Activated CD8-positive, alpha-beta memory T cell treated with anti-CD3 and anti-CD28 coated beads, Interleukin-2, amount 10 ng/mL, durations not matched to agents 7 days and 5 days (primary cell): Measurements from ENCODE around the gene SGO2. TPM values are rescaled to one million over a fixed set of nuclear protein-coding genes. Genes with fewer than 3 reads are reported as not detected.
"Not testable (repeated sequence)": the region's sequence is repeated elsewhere in the genome, so short reads cannot be mapped to it uniquely, and the experiment has no call there.

Experiments used
- ATAC-seq: fragments of 150-1000 bp; cut with Tn5 transposase; one replicate; pipeline ENCODE4 v1.10.0; 2021; ENCODE audit warnings: moderate library complexity
- CTCF ChIA-PET: fragments of 350-600 bp; sonication (Branson Sonifier 250); formaldehyde crosslinking; loops from one replicate; lab custom pipeline; 2021; ENCODE audit warnings: antibody characterized with exemption; lab: Charles Lee
- DNase-seq: peaks from one replicate; pipeline ENCODE4 v3.0.0-alpha.2; 2020
- H3K27ac Mint-ChIP-seq: one replicate; pipeline ENCODE4 v1.8.0; 2021; ENCODE audit warnings: mild to moderate bottlenecking, mixed read lengths
- H3K27me3 Mint-ChIP-seq: one replicate; pipeline ENCODE4 v1.8.0; 2021; ENCODE audit warnings: mixed read lengths
- H3K36me3 Mint-ChIP-seq: one replicate; pipeline ENCODE4 v1.8.0; 2021; ENCODE audit warnings: mild to moderate bottlenecking, mixed read lengths
- H3K4me1 Mint-ChIP-seq: one replicate; pipeline ENCODE4 v1.8.0; 2021; ENCODE audit warnings: mixed read lengths
- H3K4me3 Mint-ChIP-seq: one replicate; pipeline ENCODE4 v1.8.0; 2021; ENCODE audit warnings: mild to moderate bottlenecking, moderate library complexity, mixed read lengths
- H3K9me3 Mint-ChIP-seq: one replicate; pipeline ENCODE4 v1.8.0; 2022; ENCODE audit warnings: low read depth, mixed read lengths
- total RNA-seq, 2 experiments: library from RNA; stranded (reverse); gene quantifications; one replicate each; pipeline ENCODE4 v1.2.3, GENCODE V29; 2021

The SGO2 gene
- total RNA-seq, 2 experiments from 2014 or later = 39.7 to 52.5 TPM

GRCh38 chr2:200604571-200605255 is 78.7 kb downstream of the SGO2 start:
- Mint-ChIP-seq H3K4me3 (no peak overlapping the region), H3K36me3 (peaks cover 1% of the 10 kb centered on the region), H3K4me1 (no peaks in the 10 kb centered on the region), H3K9me3 (no peaks in the 10 kb centered on the region), H3K27me3 (peaks cover 30% of the 10 kb centered on the region), H3K27ac (no peak overlapping the region)
- no peak for DNase-seq
- no peak for ATAC-seq
- CTCF ChIA-PET = interaction anchor here (1.9 kb wide), 1 partner anchor 26 kb away, joined by 6 read pairs; no protein-coding TSS in a partner anchor

GRCh38 chr2:200608341-200609027 is 82.5 kb downstream of the SGO2 start:
- Mint-ChIP-seq H3K27me3 (peaks cover 27% of the 10 kb centered on the region), H3K4me3 (no peak overlapping the region), H3K27ac (no peak overlapping the region), H3K36me3 (peaks cover 1% of the 10 kb centered on the region), H3K4me1 (no peaks in the 10 kb centered on the region), H3K9me3 (no peaks in the 10 kb centered on the region)
- ATAC-seq (no peak), DNase-seq (no peak)
- CTCF ChIA-PET = no interaction called here

GRCh38 chr2:200609028-200609614 is 83.1 kb downstream of the SGO2 start:
- Mint-ChIP-seq H3K9me3 (no peaks in the 10 kb centered on the region), H3K27me3 (peaks cover 29% of the 10 kb centered on the region)
- DNase-seq = no peak

GRCh38 chr2:200610217-200610616 is 84.2 kb downstream of the SGO2 start:
- peaks cover 34% of the 10 kb centered on the region for H3K27me3 Mint-ChIP-seq
- DNase-seq, H3K27ac Mint-ChIP-seq, CTCF ChIA-PET, H3K4me1 Mint-ChIP-seq, ATAC-seq, H3K9me3 Mint-ChIP-seq, H3K4me3 Mint-ChIP-seq, H3K36me3 Mint-ChIP-seq: not testable (repeated sequence)

More at GRCh38 chr2:200609028-200609614, 83.1 kb downstream of the SGO2 start:
- no peak overlapping the region for H3K27ac Mint-ChIP-seq
- no peak for ATAC-seq
- CTCF ChIA-PET = no interaction called here
- H3K36me3 Mint-ChIP-seq = peaks cover 1% of the 10 kb centered on the region
- no peaks in the 10 kb centered on the region for H3K4me1 Mint-ChIP-seq
- H3K4me3 Mint-ChIP-seq = no peak overlapping the region

GRCh38 chr2:200613692-200614091 is 87.7 kb downstream of the SGO2 start:
- DNase-seq (no peak), ATAC-seq (no peak)
- Mint-ChIP-seq H3K36me3 (no peaks in the 10 kb centered on the region), H3K27me3 (peaks cover 22% of the 10 kb centered on the region), H3K27ac (no peak overlapping the region), H3K9me3 (no peaks in the 10 kb centered on the region), H3K4me3 (no peak overlapping the region), H3K4me1 (peaks cover 15% of the 10 kb centered on the region)
- CTCF ChIA-PET = interaction anchor here (2.0 kb wide), 1 partner anchor 10 kb away, joined by 5 read pairs; no protein-coding TSS in a partner anchor

GRCh38 chr2:200614249-200614648 is 88.2 kb downstream of the SGO2 start:
- peaks cover 18% of the 10 kb centered on the region for H3K4me1 Mint-ChIP-seq
- H3K9me3 Mint-ChIP-seq = no peaks in the 10 kb centered on the region
- CTCF ChIA-PET = interaction anchor here (2.0 kb wide), 1 partner anchor 11 kb away, joined by 5 read pairs; no protein-coding TSS in a partner anchor
- H3K27ac Mint-ChIP-seq = no peak overlapping the region
- DNase-seq (no peak), ATAC-seq (no peak)
- H3K27me3 Mint-ChIP-seq = peaks cover 22% of the 10 kb centered on the region
- H3K4me3 Mint-ChIP-seq = no peak overlapping the region
- H3K36me3 Mint-ChIP-seq = no peaks in the 10 kb centered on the region

- Mint-ChIP-seq H3K4me3 (no peak overlapping the region), H3K36me3 (no peaks in the 10 kb centered on the region), H3K27me3 (peaks cover 19% of the 10 kb centered on the region), H3K9me3 (no peaks in the 10 kb centered on the region), H3K4me1 (peaks cover 18% of the 10 kb centered on the region), H3K27ac (no peak overlapping the region)
- DNase-seq (no peak), ATAC-seq (no peak)
- CTCF ChIA-PET = interaction anchor here (1.0 to 2.0 kb wide), 4 partner anchors 12 to 88 kb away, joined by 3 to 6 read pairs (median 4); no protein-coding TSS in a partner anchor
Measured at GRCh38 chr2:200615247-200615646, 89.2 kb downstream of the SGO2 start.

GRCh38 chr2:200616193-200616592 is 90.2 kb downstream of the SGO2 start:
- Mint-ChIP-seq H3K9me3 (no peaks in the 10 kb centered on the region), H3K36me3 (no peaks in the 10 kb centered on the region), H3K4me3 (no peak overlapping the region), H3K4me1 (peaks cover 18% of the 10 kb centered on the region), H3K27ac (no peak overlapping the region), H3K27me3 (peaks cover 19% of the 10 kb centered on the region)
- DNase-seq = no peak
- no peak for ATAC-seq
- CTCF ChIA-PET = interaction anchor here (1.9 kb wide), 1 partner anchor 14 kb away, joined by 4 read pairs; no protein-coding TSS in a partner anchor

- CTCF ChIA-PET = interaction anchor here (1.3 kb wide), 1 partner anchor 22 kb away, joined by 3 read pairs; no protein-coding TSS in a partner anchor
- Mint-ChIP-seq H3K36me3 (no peaks in the 10 kb centered on the region), H3K9me3 (no peaks in the 10 kb centered on the region), H3K4me1 (peaks cover 18% of the 10 kb centered on the region), H3K27me3 (peaks cover 19% of the 10 kb centered on the region), H3K4me3 (no peak overlapping the region), H3K27ac (no peak overlapping the region)
- DNase-seq (no peak), ATAC-seq (no peak)
Measured at GRCh38 chr2:200616656-200617055, 90.6 kb downstream of the SGO2 start.

- no peak for ATAC-seq
Measured at GRCh38 chr2:200617156-200618053, 91.4 kb downstream of the SGO2 start.

GRCh38 chr2:200618054-200618419 is 92.0 kb downstream of the SGO2 start:
- Mint-ChIP-seq H3K36me3 (no peaks in the 10 kb centered on the region), H3K27me3 (peaks cover 19% of the 10 kb centered on the region), H3K4me3 (no peak overlapping the region), H3K9me3 (no peaks in the 10 kb centered on the region), H3K4me1 (peaks cover 18% of the 10 kb centered on the region), H3K27ac (no peak overlapping the region)
- no peak for DNase-seq
- CTCF ChIA-PET = interaction anchor here (1.1 to 1.3 kb wide), 2 partner anchors 16 to 21 kb away, joined by 3 to 4 read pairs; no protein-coding TSS in a partner anchor
- no peak for ATAC-seq

More at GRCh38 chr2:200617156-200618053, 91.4 kb downstream of the SGO2 start:
- Mint-ChIP-seq H3K27me3 (peaks cover 19% of the 10 kb centered on the region), H3K36me3 (no peaks in the 10 kb centered on the region), H3K27ac (no peak overlapping the region), H3K4me3 (no peak overlapping the region), H3K9me3 (no peaks in the 10 kb centered on the region), H3K4me1 (peaks cover 18% of the 10 kb centered on the region)
- CTCF ChIA-PET = interaction anchor here (1.1 to 1.3 kb wide), 2 partner anchors 15 to 22 kb away, joined by 3 to 4 read pairs; no protein-coding TSS in a partner anchor
- DNase-seq = no peak

GRCh38 chr2:200618590-200619021 is 92.6 kb downstream of the SGO2 start:
- Mint-ChIP-seq H3K4me3 (no peak overlapping the region), H3K27me3 (peaks cover 13% of the 10 kb centered on the region), H3K9me3 (no peaks in the 10 kb centered on the region), H3K36me3 (no peaks in the 10 kb centered on the region), H3K4me1 (peaks cover 18% of the 10 kb centered on the region), H3K27ac (no peak overlapping the region)
- DNase-seq (no peak), ATAC-seq (no peak)
- CTCF ChIA-PET = no interaction called here
